ENCODE data around the gene IGFBP2.

Gene IGFBP2

GRCh38 chr2:216615298-216616082 lies 17.7 kb upstream of the IGFBP2 start:
- in situ Hi-C loops (cut with MboI; ENCODE audit: low sequenced_read_pairs), result no loop called here

GRCh38 chr2:216616083-216616678 lies 17.0 kb upstream of the IGFBP2 start:
- in situ Hi-C loops (cut with MboI; ENCODE audit: low sequenced_read_pairs), result no loop called here

- in situ Hi-C loops (cut with MboI; ENCODE audit: low sequenced_read_pairs), result no loop called here
Measured at GRCh38 chr2:216617159-216617815, 15.9 kb upstream of the IGFBP2 start.

- in situ Hi-C loops (cut with MboI; ENCODE audit: low sequenced_read_pairs), result no loop called here
Measured at GRCh38 chr2:216618785-216619184, 14.4 kb upstream of the IGFBP2 start.

- in situ Hi-C loops (cut with MboI; ENCODE audit: low sequenced_read_pairs), result no loop called here
Measured at GRCh38 chr2:216619411-216620393, 13.5 kb upstream of the IGFBP2 start.

- in situ Hi-C loops (cut with MboI; ENCODE audit: low sequenced_read_pairs), result no loop called here
Measured at GRCh38 chr2:216620786-216621185, 12.4 kb upstream of the IGFBP2 start.

- in situ Hi-C loops (cut with MboI; ENCODE audit: low sequenced_read_pairs), result no loop called here
Measured at GRCh38 chr2:216621292-216621691, 11.9 kb upstream of the IGFBP2 start.

- in situ Hi-C loops (cut with MboI; ENCODE audit: low sequenced_read_pairs), result no loop called here
Measured at GRCh38 chr2:216622526-216622925, 10.7 kb upstream of the IGFBP2 start.

GRCh38 chr2:216624251-216624650 lies 9.0 kb upstream of the IGFBP2 start:
- in situ Hi-C loops (cut with MboI; ENCODE audit: low sequenced_read_pairs), result no loop called here

- in situ Hi-C loops (cut with MboI; ENCODE audit: low sequenced_read_pairs), result no loop called here
Measured at GRCh38 chr2:216626168-216626874, 6.9 kb upstream of the IGFBP2 start.

- in situ Hi-C loops (cut with MboI; ENCODE audit: low sequenced_read_pairs), result no loop called here
Measured at GRCh38 chr2:216626875-216627245, 6.4 kb upstream of the IGFBP2 start.

GRCh38 chr2:216629784-216630183 lies 3.4 kb upstream of the IGFBP2 start:
- in situ Hi-C loops (cut with MboI; ENCODE audit: low sequenced_read_pairs), result no loop called here

GRCh38 chr2:216632346-216632951 lies 771 bp upstream of the IGFBP2 start:
- in situ Hi-C loops (cut with MboI; ENCODE audit: low sequenced_read_pairs), result no loop called here

- in situ Hi-C loops (cut with MboI; ENCODE audit: low sequenced_read_pairs), result no loop called here
Measured at GRCh38 chr2:216633616-216634369, 573 bp downstream of the IGFBP2 start.

- in situ Hi-C loops (cut with MboI; ENCODE audit: low sequenced_read_pairs), result no loop called here
Measured at GRCh38 chr2:216634370-216635148, 1.3 kb downstream of the IGFBP2 start.

- in situ Hi-C loops (cut with MboI; ENCODE audit: low sequenced_read_pairs), result no loop called here
Measured at GRCh38 chr2:216635171-216635570, 2.0 kb downstream of the IGFBP2 start.

GRCh38 chr2:216635701-216636550 lies 2.7 kb downstream of the IGFBP2 start:
- in situ Hi-C loops (cut with MboI; ENCODE audit: low sequenced_read_pairs), result no loop called here
